Stimulated activated CD8-positive, alpha-beta memory T cell treated with anti-CD3 and anti-CD28 coated beads, Interleukin-4, amount 100 ng/mL, for 48 hours (primary cell): ENCODE measurements around the gene HTD2.
"Not testable (repeated sequence)": the region's sequence is repeated elsewhere in the genome, so short reads cannot be mapped to it uniquely, and the experiment has no call there.

Experiments
- DNase-seq: peaks from one replicate; pipeline ENCODE4 v3.0.0-alpha.2; 2020

HTD2 gene

DNA sequence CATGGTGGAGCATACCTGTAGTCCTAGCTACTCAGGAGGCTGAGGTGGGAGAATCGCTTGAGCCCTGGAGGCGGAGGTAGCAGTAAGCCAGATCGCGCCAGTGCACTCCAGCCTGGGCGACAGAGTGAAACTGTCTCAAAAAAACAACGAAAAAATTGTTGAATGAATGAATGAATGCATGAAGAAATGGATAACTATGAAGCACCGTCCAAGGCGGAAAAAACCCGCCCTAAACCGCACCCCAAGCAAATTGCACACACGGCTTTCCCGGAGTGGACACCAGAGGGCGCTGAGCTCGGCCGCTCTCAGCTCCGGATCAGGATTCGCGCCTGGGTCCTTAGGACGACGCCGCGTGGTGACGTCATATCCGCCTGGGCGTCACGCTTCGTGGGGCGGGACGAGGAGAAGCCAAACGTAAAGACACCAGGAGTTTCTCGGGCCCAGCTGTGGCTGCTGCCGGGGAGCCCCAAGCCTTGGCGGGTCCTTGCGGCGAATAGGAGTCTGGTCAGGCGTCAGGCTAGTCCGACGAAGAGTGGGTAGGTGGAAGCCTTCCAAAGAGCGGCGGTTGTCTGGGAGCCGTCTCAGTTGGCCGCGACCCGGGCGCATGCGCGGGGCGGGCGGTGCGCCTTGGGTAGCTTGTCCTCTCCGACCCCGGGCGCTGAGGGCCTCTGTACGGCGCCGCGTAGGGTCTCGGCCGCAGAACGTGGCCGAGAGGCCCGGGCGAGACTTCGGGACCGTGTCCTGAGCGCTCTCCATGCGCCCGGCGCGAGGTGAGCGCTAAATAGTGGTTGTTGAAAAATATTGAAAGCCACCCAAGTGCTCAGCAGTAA, at the start of gene HTD2, which contains the start of gene RPP14:
HTD2 (plus strand) TSS at position 639 of the 830 bp plus-strand sequence. CDS start 11,094 bp downstream, outside the sequence.
RPP14 (plus strand) TSS at position 364 of the 830 bp plus-strand sequence. CDS start 4,085 bp downstream, outside the sequence.
- DNase-seq = peak; percentile 100

- DNase-seq = no peak
These were observed 47.8 kb upstream of the HTD2 start for GRCh38 chr3:58258392-58259055.

DNA sequence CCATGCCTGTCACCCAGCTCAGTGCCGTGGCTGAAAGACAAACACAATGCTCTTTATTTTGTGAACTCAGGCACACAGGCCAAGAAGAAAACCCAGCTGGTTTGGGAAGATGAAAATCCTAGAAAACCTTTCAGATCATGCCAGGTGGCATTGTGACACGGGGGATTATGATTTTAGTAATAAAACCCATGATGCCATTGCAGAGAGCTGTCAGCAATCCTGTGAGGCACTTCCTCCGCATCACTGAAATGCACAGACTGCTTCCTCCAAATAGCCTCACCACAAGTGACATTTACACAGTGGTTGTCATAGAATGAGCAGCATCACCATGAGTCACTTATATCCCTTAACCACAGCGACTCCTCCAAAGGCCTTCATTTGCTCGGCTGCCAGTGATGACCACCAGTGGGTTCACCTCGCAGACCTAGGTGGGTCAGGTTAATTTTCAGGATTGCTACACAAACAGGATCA, 46.0 kb upstream of the HTD2 start:
- peak; percentile 34 for DNase-seq

GRCh38 chr3:58260733-58261132, 45.6 kb upstream of the HTD2 start:
- no peak for DNase-seq

GRCh38 chr3:58261954-58262666, 44.2 kb upstream of the HTD2 start:
- DNase-seq = no peak

DNA sequence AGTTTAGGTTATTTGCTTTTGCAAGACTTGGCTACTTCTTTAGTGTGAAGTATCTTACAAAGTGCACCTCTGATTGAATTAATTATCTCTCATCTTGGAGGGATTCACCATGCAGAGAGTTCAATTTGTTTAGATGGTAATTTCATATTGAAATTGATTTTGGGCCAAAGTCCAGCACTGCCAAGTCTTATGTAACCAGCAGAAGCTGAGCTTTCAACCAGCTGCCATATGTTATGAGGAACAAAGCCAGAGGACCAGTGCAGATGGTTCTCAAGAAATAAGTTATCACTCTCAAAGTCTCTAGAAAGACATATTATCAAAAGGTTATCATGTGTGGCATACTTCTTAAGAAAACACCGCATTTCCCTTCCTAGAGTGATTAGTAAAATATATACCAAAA, 39.7 kb upstream of the HTD2 start:
- DNase-seq = no peak

DNA sequence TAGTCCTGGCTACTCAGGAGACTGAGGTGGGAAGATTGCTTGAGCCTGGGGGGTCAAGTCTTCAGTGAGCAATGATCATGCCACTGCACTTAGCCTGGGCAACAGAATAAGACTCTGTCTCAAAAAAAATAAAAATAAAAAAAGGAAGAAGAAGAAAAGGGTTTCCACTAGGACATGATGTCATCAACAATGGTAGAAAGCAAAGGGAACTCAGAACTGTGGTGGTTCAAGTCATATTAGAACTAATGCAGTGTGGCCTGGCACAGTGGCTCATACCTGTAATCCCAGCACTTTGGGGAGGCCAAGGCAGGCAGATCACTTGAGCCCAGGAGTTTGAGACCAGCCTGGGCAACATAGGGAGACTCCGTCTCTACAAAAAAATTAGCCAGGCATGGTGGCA, 38.8 kb upstream of the HTD2 start:
- not testable (repeated sequence) for DNase-seq

DNA sequence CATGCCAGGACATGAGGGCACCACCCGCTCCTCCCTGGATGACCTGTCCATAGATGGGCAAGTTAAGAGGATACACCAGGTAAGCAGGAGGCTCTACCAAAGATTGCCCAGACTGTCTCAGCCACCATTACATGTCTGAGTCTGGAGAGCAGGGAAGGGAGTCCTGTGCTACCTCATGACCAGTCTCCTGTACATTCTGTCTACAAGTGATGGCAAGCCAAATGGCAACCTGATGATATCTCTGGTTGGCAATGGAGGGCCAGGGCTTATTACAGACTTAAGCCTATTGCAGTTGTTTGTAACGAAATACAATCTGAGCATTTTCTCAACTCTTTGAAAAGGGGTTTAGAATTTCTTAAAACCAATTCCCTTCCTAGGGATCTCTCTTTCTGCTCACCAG, 37.0 kb upstream of the HTD2 start:
- DNase-seq = no peak

- no peak for DNase-seq
These were observed 35.8 kb upstream of the HTD2 start for GRCh38 chr3:58270485-58270884.

DNA sequence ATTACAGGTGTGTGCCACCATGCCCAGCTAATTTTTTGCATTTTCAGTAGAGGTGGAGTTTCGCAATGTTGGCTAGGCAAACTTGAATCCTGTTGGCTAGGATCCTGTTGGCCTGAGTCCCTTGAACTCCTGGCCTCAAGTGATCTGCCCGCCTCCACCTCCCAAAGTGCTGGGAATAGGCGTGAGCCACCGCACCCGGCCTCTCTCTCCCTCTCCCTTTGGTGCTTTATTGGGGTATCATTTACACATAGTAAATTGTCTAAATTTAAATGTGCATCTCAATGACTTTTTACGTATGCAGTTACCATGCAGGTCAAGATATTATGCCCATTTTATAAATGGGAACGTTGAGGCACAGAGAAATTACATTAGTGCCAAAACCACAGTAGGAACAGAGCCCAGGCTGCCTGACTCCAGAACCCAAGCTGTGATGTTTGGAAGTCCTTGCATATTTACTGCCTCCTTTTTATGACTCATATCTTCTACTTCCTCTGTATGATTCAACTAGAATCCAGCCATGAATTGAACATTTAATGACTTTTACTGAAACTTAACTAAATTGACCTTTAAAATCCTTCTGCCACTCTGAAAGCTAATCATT, 34.3 kb upstream of the HTD2 start:
- DNase-seq = no peak

- DNase-seq = no peak
These were observed 33.4 kb upstream of the HTD2 start for GRCh38 chr3:58272891-58273290.

GRCh38 chr3:58273362-58273761, 33.0 kb upstream of the HTD2 start:
- not testable (repeated sequence) for DNase-seq

GRCh38 chr3:58274027-58274614, 32.2 kb upstream of the HTD2 start:
- DNase-seq = no peak

GRCh38 chr3:58281069-58281468, 25.3 kb upstream of the HTD2 start:
- DNase-seq = no peak

DNA sequence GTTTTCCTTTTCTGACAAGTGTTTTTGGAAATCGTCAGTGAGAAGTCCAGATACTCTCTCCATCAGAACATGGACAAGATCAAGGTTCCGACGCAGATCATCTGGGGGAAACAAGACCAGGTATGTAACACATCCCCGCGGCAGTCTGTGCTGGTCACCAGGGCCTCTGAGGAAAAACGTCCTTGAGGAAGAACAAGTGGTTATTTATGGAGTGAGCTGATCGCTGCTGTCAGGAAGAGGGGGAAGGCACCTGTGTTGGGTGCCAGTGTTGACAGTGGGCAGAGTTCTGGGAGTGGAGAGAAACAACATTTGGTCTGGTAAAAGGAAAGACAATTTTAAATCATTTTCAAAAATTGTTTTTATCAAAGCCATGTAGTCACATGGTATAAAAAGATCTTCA, 21.0 kb upstream of the HTD2 start:
- DNase-seq = no peak

DNA sequence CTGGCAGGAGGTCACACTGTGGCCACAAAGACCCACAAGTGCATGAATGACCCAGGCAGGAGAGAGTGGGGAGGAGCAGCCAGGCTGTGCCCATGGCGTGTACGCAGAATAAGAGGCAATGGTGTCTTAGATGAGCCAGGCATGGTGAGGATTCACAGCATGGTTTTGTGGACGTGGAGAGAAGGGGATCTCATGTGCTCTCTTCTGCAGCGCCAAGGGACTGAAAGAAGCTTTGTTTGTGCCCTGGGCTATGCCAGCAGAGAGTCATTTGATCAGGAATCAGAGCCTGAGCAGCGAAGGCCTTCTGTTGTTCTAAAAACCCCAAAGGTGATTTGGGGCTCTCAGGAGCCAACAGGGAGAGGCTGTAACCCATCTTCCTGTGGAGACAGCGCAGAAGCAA, 19.0 kb upstream of the HTD2 start:
- DNase-seq = no peak

- no peak for DNase-seq
These were observed 18.1 kb upstream of the HTD2 start for GRCh38 chr3:58288011-58288728.

DNA sequence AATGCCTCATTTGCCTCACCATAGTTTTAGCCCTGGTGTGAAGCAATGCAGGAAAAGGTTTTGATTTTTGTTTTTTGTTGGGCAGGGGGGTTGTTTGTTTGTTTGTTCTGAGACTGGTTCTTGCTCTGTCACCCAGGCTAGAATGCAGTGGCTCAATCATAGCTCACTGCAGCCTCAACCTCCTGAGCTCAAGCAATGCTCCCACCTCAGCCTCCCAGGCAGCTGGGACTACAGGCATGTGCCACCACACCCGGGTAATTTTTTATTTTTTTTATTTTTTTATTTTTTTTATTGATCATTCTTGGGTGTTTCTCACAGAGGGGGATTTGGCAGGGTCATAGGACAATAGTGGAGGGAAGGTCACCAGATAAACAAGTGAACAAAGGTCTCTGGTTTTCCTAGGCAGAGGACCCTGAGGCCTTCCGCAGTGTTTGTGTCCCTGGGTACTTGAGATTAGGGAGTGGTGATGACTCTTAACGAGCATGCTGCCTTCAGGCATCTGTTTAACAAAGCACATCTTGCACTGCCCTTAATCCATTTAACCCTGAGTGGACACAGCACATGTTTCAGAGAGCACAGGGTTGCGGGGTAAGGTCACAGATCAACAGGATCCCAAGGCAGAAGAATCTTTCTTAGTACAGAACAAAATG, 17.2 kb upstream of the HTD2 start:
- DNase-seq = not testable (repeated sequence)

- DNase-seq = not testable (repeated sequence)
These were observed 15.9 kb upstream of the HTD2 start for GRCh38 chr3:58290446-58290845.

- no peak for DNase-seq
These were observed 14.5 kb upstream of the HTD2 start for GRCh38 chr3:58291671-58292338.

GRCh38 chr3:58292866-58293265, 13.5 kb upstream of the HTD2 start:
- DNase-seq = no peak
